ENCODE results near the gene CDH23. TPM values are rescaled to one million over a fixed set of nuclear protein-coding genes. Genes with fewer than 3 reads are reported as not detected.

The CDH23 gene
- total RNA-seq, 1 donor, result 0.36 TPM

GRCh38 chr10:71831646-71832552 lies 435.2 kb downstream of the CDH23 start:
- peak; percentile 72 for DNase-seq (ENCODE audit: insufficient read length, low spot score, missing footprints)
- Histone ChIP-seq H4K20me1 (ENCODE audit: insufficient read depth, low read length) (peaks cover 72% of the 10 kb centered on the region), H3K27me3 (ENCODE audit: insufficient read depth, low read length) (no peaks in the 10 kb centered on the region), H3K4me1 (ENCODE audit: insufficient read depth, low read length) (peaks cover 26% of the 10 kb centered on the region), H3K4me3 (ENCODE audit: insufficient read depth, low read length) (no peak overlapping the region), H3K79me2 (ENCODE audit: insufficient read depth, low read length) (peaks cover 71% of the 10 kb centered on the region), H3K27ac (ENCODE audit: low read depth, low read length) (no peak overlapping the region), H2AFZ (ENCODE audit: low read length) (no peak overlapping the region), H3K36me3 (ENCODE audit: insufficient read depth, low read length) (peaks cover 47% of the 10 kb centered on the region), H3K4me2 (ENCODE audit: insufficient read depth, low read length) (no peak overlapping the region), H3K9me3 (ENCODE audit: low read depth, low read length) (no peaks in the 10 kb centered on the region)
- TF ChIP-seq CTCF (IDR thresholded peaks at IDR 0.05; ENCODE audit: extremely low read depth, low read depth, low read length), result peak; percentile 17

- peaks cover 79% of the 10 kb centered on the region for H4K20me1 ChIP-seq (ENCODE audit: insufficient read depth, low read length)
- DNase-seq (ENCODE audit: insufficient read length, low spot score, missing footprints), result no peak
- peaks cover 79% of the 10 kb centered on the region for H3K79me2 ChIP-seq (ENCODE audit: insufficient read depth, low read length)
- H3K9me3 ChIP-seq (ENCODE audit: low read depth, low read length), result no peaks in the 10 kb centered on the region
- peaks cover 36% of the 10 kb centered on the region for H3K4me1 ChIP-seq (ENCODE audit: insufficient read depth, low read length)
- TF ChIP-seq CTCF (IDR thresholded peaks at IDR 0.05; ENCODE audit: extremely low read depth, low read depth, low read length), result no peak
- H3K27ac ChIP-seq (ENCODE audit: low read depth, low read length), result no peak overlapping the region
- H3K27me3 ChIP-seq (ENCODE audit: insufficient read depth, low read length), result no peaks in the 10 kb centered on the region
- no peak overlapping the region for H3K4me3 ChIP-seq (ENCODE audit: insufficient read depth, low read length)
- H3K4me2 ChIP-seq (ENCODE audit: insufficient read depth, low read length), result no peak overlapping the region
- H3K36me3 ChIP-seq (ENCODE audit: insufficient read depth, low read length), result peaks cover 40% of the 10 kb centered on the region
- H2AFZ ChIP-seq (ENCODE audit: low read length), result no peak overlapping the region
Measured at GRCh38 chr10:71832967-71833366, 436.2 kb downstream of the CDH23 start.

GRCh38 chr10:71833451-71834342 lies 437.0 kb downstream of the CDH23 start:
- Histone ChIP-seq H4K20me1 (ENCODE audit: insufficient read depth, low read length) (peaks cover 85% of the 10 kb centered on the region), H2AFZ (ENCODE audit: low read length) (no peak overlapping the region), H3K4me3 (ENCODE audit: insufficient read depth, low read length) (no peak overlapping the region), H3K4me2 (ENCODE audit: insufficient read depth, low read length) (no peak overlapping the region), H3K79me2 (ENCODE audit: insufficient read depth, low read length) (peaks cover 85% of the 10 kb centered on the region), H3K27me3 (ENCODE audit: insufficient read depth, low read length) (no peaks in the 10 kb centered on the region), H3K4me1 (ENCODE audit: insufficient read depth, low read length) (peaks cover 43% of the 10 kb centered on the region), H3K9me3 (ENCODE audit: low read depth, low read length) (no peaks in the 10 kb centered on the region), H3K36me3 (ENCODE audit: insufficient read depth, low read length) (peaks cover 32% of the 10 kb centered on the region), H3K27ac (ENCODE audit: low read depth, low read length) (no peak overlapping the region)
- no peak for DNase-seq (ENCODE audit: insufficient read length, low spot score, missing footprints)
- TF ChIP-seq CTCF (IDR thresholded peaks at IDR 0.05; ENCODE audit: extremely low read depth, low read depth, low read length), result no peak

- no peak for TF ChIP-seq CTCF (IDR thresholded peaks at IDR 0.05; ENCODE audit: extremely low read depth, low read depth, low read length)
- Histone ChIP-seq H3K9me3 (ENCODE audit: low read depth, low read length) (no peaks in the 10 kb centered on the region), H3K27me3 (ENCODE audit: insufficient read depth, low read length) (no peaks in the 10 kb centered on the region), H2AFZ (ENCODE audit: low read length) (no peak overlapping the region), H3K4me1 (ENCODE audit: insufficient read depth, low read length) (peaks cover 49% of the 10 kb centered on the region), H3K4me2 (ENCODE audit: insufficient read depth, low read length) (no peak overlapping the region), H3K36me3 (ENCODE audit: insufficient read depth, low read length) (peaks cover 27% of the 10 kb centered on the region), H3K79me2 (ENCODE audit: insufficient read depth, low read length) (peaks cover 87% of the 10 kb centered on the region), H4K20me1 (ENCODE audit: insufficient read depth, low read length) (peaks cover 81% of the 10 kb centered on the region), H3K27ac (ENCODE audit: low read depth, low read length) (no peak overlapping the region), H3K4me3 (ENCODE audit: insufficient read depth, low read length) (no peak overlapping the region)
- no peak for DNase-seq (ENCODE audit: insufficient read length, low spot score, missing footprints)
Measured at GRCh38 chr10:71834343-71834674, 437.6 kb downstream of the CDH23 start.
